H1 (cell line): Measurements from ENCODE around the gene MS4A15. TPM values are rescaled to one million over a fixed set of nuclear protein-coding genes. Genes with fewer than 3 reads are reported as not detected.

Experiments
- CTCF ChIA-PET: fragments of 300-600 bp; sonication (Branson Sonifier 250); formaldehyde crosslinking; loops from one replicate; lab custom pipeline; 2021; ENCODE audit not compliant: partially characterized antibody; lab: Charles Lee
- POLR2A ChIA-PET: fragments of 300-600 bp; sonication (Branson Sonifier 250); formaldehyde crosslinking; loops from one replicate; lab custom pipeline; 2021; ENCODE audit warnings: inconsistent platforms; ENCODE audit not compliant: partially characterized antibody; lab: Charles Lee
- DNase-seq, 2 experiments: peaks; one replicate each; pipeline versions ENCODE4 v3.0.0 to v3.0.0-alpha.2; 2010 to 2022; ENCODE audit warnings: low spot score in 2 of 2, low read depth in 1 of 2, mixed read lengths in 1 of 2
- FAIRE-seq: peaks from 2 replicates; lab custom pipeline; 2011; peaks lifted over from hg19 to GRCh38; lab: Jason Lieb, UNC
- H2AFZ ChIP-seq: 2 replicates; pipeline ENCODE4 v1.8.1; 2012; ENCODE audit warnings: low read length, inconsistent platforms
- H2AK5ac ChIP-seq: 2 replicates; pipeline ENCODE4 v1.6.1; 2013; ENCODE audit warnings: low read depth, low read length
- H2BK120ac ChIP-seq: replicated peaks from 2 replicates; pipeline ENCODE3; 2013; ENCODE audit warnings: low read depth, low read length, inconsistent platforms
- H2BK12ac ChIP-seq: 2 replicates; pipeline ENCODE4 v1.6.1; 2013; ENCODE audit warnings: low read depth, low read length
- H2BK15ac ChIP-seq: 2 replicates; pipeline ENCODE4 v1.6.1; 2013; ENCODE audit warnings: low read length
- H2BK20ac ChIP-seq: 2 replicates; pipeline ENCODE4 v1.6.1; 2013; ENCODE audit warnings: low read length
- H2BK5ac ChIP-seq: 2 replicates; pipeline ENCODE4 v1.6.1; 2013; ENCODE audit warnings: low read depth, low read length
- H3K14ac ChIP-seq: 2 replicates; pipeline ENCODE4 v1.6.1; 2013; ENCODE audit warnings: inconsistent platforms; ENCODE audit not compliant: insufficient read length
- H3K18ac ChIP-seq: 2 replicates; pipeline ENCODE4 v1.6.1; 2013; ENCODE audit warnings: low read length; ENCODE audit errors: extremely low read depth
- H3K23ac ChIP-seq: 2 replicates; pipeline ENCODE4 v1.6.1; 2013; ENCODE audit warnings: inconsistent platforms; ENCODE audit not compliant: insufficient read length
- H3K23me2 ChIP-seq: 2 replicates; pipeline ENCODE4 v1.6.1; 2013; ENCODE audit warnings: low read depth, low read length
- H3K27ac ChIP-seq: 2 replicates; pipeline ENCODE4 v1.6.1; 2011; ENCODE audit warnings: low read depth, low read length, inconsistent platforms
- H3K27me3 ChIP-seq, 4 experiments: replicated peaks in 1 of 4; 1 replicate in 1 of 4; 2 replicates in 3 of 4; pipeline versions ENCODE4 v1.6.1 to v1.8.1; 2011 to 2013; ENCODE audit warnings: low read length in 3 of 4, mild to moderate bottlenecking in 3 of 4, inconsistent platforms in 2 of 4, mixed read lengths in 2 of 4, moderate library complexity in 1 of 4; ENCODE audit not compliant: control insufficient read depth in 3 of 4, insufficient read depth in 3 of 4; ENCODE audit errors: extremely low read depth in 1 of 4
- H3K36me3 ChIP-seq, 4 experiments: 2 replicates each; pipeline versions ENCODE4 v1.6.1 to v1.8.1; 2011 to 2013; ENCODE audit warnings: mild to moderate bottlenecking in 4 of 4, low read length in 3 of 4, moderate library complexity in 2 of 4, control low read depth in 1 of 4, inconsistent platforms in 1 of 4; ENCODE audit not compliant: insufficient read depth in 4 of 4, control insufficient read depth in 2 of 4
- H3K4ac ChIP-seq: replicated peaks from 2 replicates; pipeline ENCODE3; 2013; ENCODE audit warnings: low read length, low read depth, mixed read lengths, inconsistent platforms; ENCODE audit not compliant: insufficient read length
- H3K4me1 ChIP-seq, 4 experiments: replicated peaks in 1 of 4; 1 replicate in 1 of 4; 2 replicates in 3 of 4; pipeline versions ENCODE4 v1.6.1 to v1.8.1; 2011 to 2013; ENCODE audit warnings: low read length in 3 of 4, inconsistent platforms in 2 of 4, mixed read lengths in 1 of 4; ENCODE audit not compliant: insufficient read depth in 4 of 4, control insufficient read depth in 3 of 4
- H3K4me2 ChIP-seq, 2 experiments: 2 replicates each; pipeline versions ENCODE4 v1.6.1 to v1.8.1; 2011 to 2013; ENCODE audit warnings: low read depth in 2 of 2, low read length in 2 of 2, control low read depth in 1 of 2, inconsistent platforms in 1 of 2, mild to moderate bottlenecking in 1 of 2; ENCODE audit not compliant: insufficient read depth in 1 of 2
- H3K4me3 ChIP-seq, 4 experiments: fragments of 200-600, 300-600 bp in 1 of 4; sonication (generic), shearing (Covaris generic), sonication (Bioruptor Twin) in 1 of 4; 2 replicates each; pipeline versions ENCODE4 v1.5.1 to v1.8.1; 2011 to 2016; ENCODE audit warnings: low read length in 4 of 4, low read depth in 3 of 4, control low read depth in 2 of 4, inconsistent platforms in 2 of 4, mild to moderate bottlenecking in 2 of 4, mixed read lengths in 1 of 4, moderate library complexity in 1 of 4; ENCODE audit not compliant: insufficient read depth in 2 of 4; ENCODE audit errors: extremely low read depth in 1 of 4
- H3K56ac ChIP-seq: replicated peaks from 2 replicates; pipeline ENCODE3; 2013; ENCODE audit warnings: low read depth, mild to moderate bottlenecking, mixed read lengths, low read length, inconsistent platforms; ENCODE audit not compliant: insufficient read length
- H3K79me1 ChIP-seq: 2 replicates; pipeline ENCODE4 v1.6.1; 2013; ENCODE audit warnings: low read depth, low read length, control low read depth
- H3K79me2 ChIP-seq, 2 experiments: 2 replicates each; pipeline versions ENCODE4 v1.6.1 to v1.8.1; 2012 to 2013; ENCODE audit warnings: low read length in 2 of 2, mild to moderate bottlenecking in 2 of 2, inconsistent platforms in 1 of 2; ENCODE audit not compliant: insufficient read depth in 2 of 2, control insufficient read depth in 1 of 2
- H3K9ac ChIP-seq, 4 experiments: replicated peaks in 1 of 4; 1 replicate in 1 of 4; 2 replicates in 3 of 4; pipeline versions ENCODE4 v1.6.1 to v1.8.1; 2011 to 2013; ENCODE audit warnings: low read depth in 3 of 4, low read length in 3 of 4, control low read depth in 2 of 4, mild to moderate bottlenecking in 2 of 4, moderate library complexity in 2 of 4, inconsistent platforms in 1 of 4; ENCODE audit errors: extremely low read depth in 1 of 4
- H3K9me3 ChIP-seq, 2 experiments: 2 replicates each; pipeline versions ENCODE4 v1.6.1 to v1.8.1; 2012 to 2013; ENCODE audit warnings: mild to moderate bottlenecking in 2 of 2, moderate library complexity in 2 of 2, control low read depth in 1 of 2, inconsistent platforms in 1 of 2, low read depth in 1 of 2, low read length in 1 of 2, mixed read lengths in 1 of 2; ENCODE audit not compliant: insufficient read depth in 2 of 2
- H4K20me1 ChIP-seq, 2 experiments: replicated peaks in 1 of 2; 2 replicates each; pipeline versions ENCODE3 to v1.8.1; 2011 to 2013; ENCODE audit warnings: inconsistent platforms in 2 of 2, low read length in 2 of 2, mild to moderate bottlenecking in 1 of 2; ENCODE audit not compliant: insufficient read depth in 2 of 2, control insufficient read depth in 1 of 2
- H4K5ac ChIP-seq: 2 replicates; pipeline ENCODE4 v1.6.1; 2013; ENCODE audit warnings: low read length, low read depth, mixed read lengths, inconsistent platforms; ENCODE audit not compliant: insufficient read length
- H4K8ac ChIP-seq: 2 replicates; pipeline ENCODE4 v1.8.0; 2013; ENCODE audit warnings: mild to moderate bottlenecking, moderate library complexity, low read length, inconsistent platforms; ENCODE audit not compliant: insufficient read depth; ENCODE audit errors: extremely low read depth
- H4K91ac ChIP-seq: replicated peaks from 2 replicates; pipeline ENCODE3; 2013; ENCODE audit warnings: low read length, mixed read lengths, inconsistent platforms; ENCODE audit not compliant: insufficient read length
- BRCA1 ChIP-seq: IDR thresholded peaks from 2 replicates; pipeline ENCODE4 v1.6.1; 2012; ENCODE audit warnings: low read depth, low read length, improper control_type of control experiment
- CBX8 ChIP-seq: fragments of 300-800, 300-1000 bp; sonication (generic); IDR thresholded peaks from 2 replicates; pipeline ENCODE4 v1.7.1; 2016; ENCODE audit warnings: low read depth, low read length, borderline replicate concordance
- CHD1 ChIP-seq: IDR thresholded peaks from 2 replicates; pipeline ENCODE4 v1.6.1; 2012; ENCODE audit warnings: low read depth, low read length, improper control_type of control experiment
- EP300 ChIP-seq, 2 experiments: IDR thresholded peaks; 1 replicate in 1 of 2; 2 replicates in 1 of 2; pipeline ENCODE4 v1.6.1; 2011 to 2012; ENCODE audit warnings: low read depth in 2 of 2, low read length in 2 of 2, mild to moderate bottlenecking in 2 of 2, borderline replicate concordance in 1 of 2, inconsistent platforms in 1 of 2, moderate library complexity in 1 of 2
- GABPA ChIP-seq: IDR thresholded peaks from 2 replicates; pipeline ENCODE4 v1.6.1; 2011; ENCODE audit warnings: mild to moderate bottlenecking, low read length, moderate library complexity, borderline replicate concordance; ENCODE audit not compliant: insufficient read depth
- JUN ChIP-seq: IDR thresholded peaks from 2 replicates; pipeline ENCODE4 v1.6.1; 2011; ENCODE audit warnings: low read depth, mild to moderate bottlenecking, improper control_type of control experiment, low read length
- MAFK ChIP-seq: IDR thresholded peaks from 2 replicates; pipeline ENCODE4 v1.6.1; 2012; ENCODE audit warnings: low read depth, mild to moderate bottlenecking, improper control_type of control experiment, low read length
- RNF2 ChIP-seq: fragments of 200-900, 300-1000 bp; sonication (generic); IDR thresholded peaks from 2 replicates; pipeline ENCODE4 v1.7.1; 2016; ENCODE audit warnings: borderline replicate concordance, low read depth, mild to moderate bottlenecking, antibody characterized with exemption, low read length; ENCODE audit not compliant: poor library complexity, severe bottlenecking; ENCODE audit errors: missing control alignments
- SIRT6 ChIP-seq: IDR thresholded peaks from one replicate; pipeline ENCODE4 v1.7.1; 2012; ENCODE audit warnings: low read length, inconsistent platforms
- SP1 ChIP-seq: IDR thresholded peaks from 2 replicates; pipeline ENCODE4 v1.6.1; 2011; ENCODE audit warnings: low read depth, low read length
- SRF ChIP-seq: IDR thresholded peaks from 2 replicates; pipeline ENCODE4 v1.6.1; 2011; ENCODE audit warnings: mild to moderate bottlenecking, low read depth, low read length, moderate library complexity
- TCF12 ChIP-seq: IDR thresholded peaks from 2 replicates; pipeline ENCODE4 v1.6.1; 2011; ENCODE audit warnings: low read depth, mild to moderate bottlenecking, low read length
- YY1 ChIP-seq: IDR thresholded peaks from 2 replicates; pipeline ENCODE4 v1.6.1; 2011; ENCODE audit warnings: low read depth, mild to moderate bottlenecking, low read length
- WGBS, 2 experiments: shearing (Covaris generic) in 1 of 2; methylation state at CpG; one replicate each; pipeline versions ENCODE4 v1.1.6 to v1.1.7; 2013 to 2015; ENCODE audit warnings: low lambda C conversion rate in 2 of 2, mixed read lengths in 2 of 2, inconsistent platforms in 1 of 2, low coverage in 1 of 2, missing lambda C conversion rate in 1 of 2; ENCODE audit not compliant: insufficient replicate concordance in 2 of 2, insufficient coverage in 1 of 2, insufficient read length in 1 of 2; ENCODE audit errors: extremely low coverage in 1 of 2, missing lambda C conversion rate in 1 of 2; 5-methylcytosine and 5-hydroxymethylcytosine counted together
- polyA plus RNA-seq, 7 experiments: library from polyadenylated mRNA; depleted of rRNA in 3 of 7; stranded (reverse) in 5 of 7; unstranded in 2 of 7; fragments of >200 nt in 5 of 7; fragments of 200-250 nt in 2 of 7; gene quantifications; 1 replicate in 5 of 7; 2 replicates in 1 of 7; 4 replicates in 1 of 7; pipeline versions ENCODE4 v1.2.1 to v1.2.3, GENCODE V29; 2011 to 2013; ENCODE audit warnings: missing spikeins in 2 of 7, mixed read lengths in 2 of 7
- total RNA-seq: library from RNA; stranded (reverse); fragmentation: NEBNext Ultra II Directional; extraction: Animal tissue kit (Norgen Biotek cat#: 25700); gene quantifications from 2 replicates; pipeline ENCODE4 v1.2.1, GENCODE V29; 2021
- TF ChIP-seq, protein P1 (sequence below): IDR thresholded peaks from 2 replicates; pipeline ENCODE4 v1.6.1; 2011; ENCODE audit warnings: low read length, improper control_type of control experiment

Gene MS4A15
- total and polyA plus RNA-seq, 2 of the 8 experiments (the other 6 are each of a cell fraction or from before 2014, with no cell fraction given): 0.15 to 0.17 TPM

GRCh38 chr11:60741421-60741820, 15.2 kb upstream of the MS4A15 start:
- H3K14ac ChIP-seq: no peak overlapping the region
- H3K4me1 ChIP-seq: no peaks in the 10 kb centered on the region
- 90% methylated on average over 3 of the region's 3 CpGs; no CpG with 5 or more reads in 1 of the 2 experiments for WGBS, 2 experiments
- H4K8ac ChIP-seq: no peak overlapping the region
- ChIA-PET POLR2A (no interaction called here), CTCF (interaction anchor here (0.6 to 6.2 kb wide), 10 partner anchors 11 to 631 kb away, joined by 3 to 61 read pairs (median 6); partner anchors contain the start of gene MS4A15)
- H3K18ac ChIP-seq: no peak overlapping the region
- no peak overlapping the region for H2BK5ac ChIP-seq
- H3K4ac ChIP-seq: no peak overlapping the region
- no peak overlapping the region for H3K23ac ChIP-seq
- no peak overlapping the region for H2AK5ac ChIP-seq
- no peak overlapping the region for H3K56ac ChIP-seq
- H3K23me2 ChIP-seq: no peaks in the 10 kb centered on the region
- H2BK20ac ChIP-seq: no peak overlapping the region
- H3K36me3 ChIP-seq: no peaks in the 10 kb centered on the region
- FAIRE-seq (no peak), DNase-seq (no peak)
- no peak overlapping the region for H3K27ac ChIP-seq
- no peak overlapping the region for H4K5ac ChIP-seq
- no peak overlapping the region for H3K9ac ChIP-seq
- H3K4me3 ChIP-seq: no peak overlapping the region
- no peak overlapping the region for H3K4me2 ChIP-seq
- no peak overlapping the region for H2BK12ac ChIP-seq
- H3K79me2 ChIP-seq: no peaks in the 10 kb centered on the region
- no peak overlapping the region for H2BK120ac ChIP-seq
- H3K79me1 ChIP-seq: no peaks in the 10 kb centered on the region
- H2BK15ac ChIP-seq: no peak overlapping the region
- peaks cover 0 to 3% of the 10 kb centered on the region in 2 experiments; a peak in 1 of 4 replicates for H3K9me3 ChIP-seq
- H4K20me1 ChIP-seq: no peaks in the 10 kb centered on the region
- H2AFZ ChIP-seq: no peak overlapping the region
- H3K27me3 ChIP-seq: no peaks in the 10 kb centered on the region
- H4K91ac ChIP-seq: no peak overlapping the region
- no peak for TF ChIP-seq JUN
- TF ChIP-seq SRF: no peak
- TF ChIP-seq TCF12: no peak
- TF ChIP-seq EP300 (IDR thresholded peaks at IDR 0.05; ENCODE audit: borderline replicate concordance in 1 of 2, low read depth in 2 of 2, low read length in 2 of 2): no peak
- no peak for TF ChIP-seq SIRT6
- TF ChIP-seq, protein P1, sequence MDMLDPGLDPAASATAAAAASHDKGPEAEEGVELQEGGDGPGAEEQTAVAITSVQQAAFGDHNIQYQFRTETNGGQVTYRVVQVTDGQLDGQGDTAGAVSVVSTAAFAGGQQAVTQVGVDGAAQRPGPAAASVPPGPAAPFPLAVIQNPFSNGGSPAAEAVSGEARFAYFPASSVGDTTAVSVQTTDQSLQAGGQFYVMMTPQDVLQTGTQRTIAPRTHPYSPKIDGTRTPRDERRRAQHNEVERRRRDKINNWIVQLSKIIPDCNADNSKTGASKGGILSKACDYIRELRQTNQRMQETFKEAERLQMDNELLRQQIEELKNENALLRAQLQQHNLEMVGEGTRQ: no peak
- no peak for TF ChIP-seq RNF2
- no peak for TF ChIP-seq BRCA1
- TF ChIP-seq MAFK: no peak
- TF ChIP-seq GABPA: no peak
- no peak for TF ChIP-seq CHD1
- no peak for TF ChIP-seq CBX8
- TF ChIP-seq YY1: no peak
- TF ChIP-seq SP1: no peak
